HepG2 (cell line): ENCODE results near the gene AUP1. TPM values are rescaled to one million over a fixed set of nuclear protein-coding genes. Genes with fewer than 3 reads are reported as not detected.

ENCODE experiments used
- ATF7-NPFF ChIP-seq: sonication (generic); formaldehyde crosslinking; IDR thresholded peaks from 2 replicates; pipeline ENCODE4 v1.8.1; 2023; ENCODE audit warnings: mild to moderate bottlenecking, low read depth, missing genetic modification reagents, moderate library complexity
- CHD4 ChIP-seq: fragments of 200-600 bp; sonication (generic); IDR thresholded peaks from 2 replicates; pipeline ENCODE4 v1.7.0; 2017; ENCODE audit warnings: mild to moderate bottlenecking, low read length, borderline replicate concordance
- FOXC1 ChIP-seq: sonication (generic); formaldehyde crosslinking; IDR thresholded peaks from 2 replicates; pipeline ENCODE4 v1.8.0; 2022; ENCODE audit warnings: mild to moderate bottlenecking, missing genetic modification reagents, borderline replicate concordance
- MED8 ChIP-seq: sonication (generic); formaldehyde crosslinking; IDR thresholded peaks from 2 replicates; pipeline ENCODE4 v1.8.1; 2023; ENCODE audit warnings: mild to moderate bottlenecking, missing genetic modification reagents; ENCODE audit not compliant: insufficient replicate concordance
- PREB ChIP-seq: sonication (generic); formaldehyde crosslinking; IDR thresholded peaks from 2 replicates; pipeline ENCODE4 v1.4.0; 2020; ENCODE audit warnings: missing genetic modification reagents
- SETDB1 ChIP-seq: sonication (generic); formaldehyde crosslinking; IDR thresholded peaks from 2 replicates; pipeline ENCODE4 v1.5.1; 2020; ENCODE audit warnings: missing genetic modification reagents, mild to moderate bottlenecking, borderline replicate concordance
- SKI ChIP-seq: fragments of 450-650 bp; IDR thresholded peaks from one replicate; pipeline ENCODE4 v1.6.1; 2018; ENCODE audit warnings: mild to moderate bottlenecking; ENCODE audit not compliant: partially characterized antibody
- SNAI1 ChIP-seq: sonication (generic); formaldehyde crosslinking; IDR thresholded peaks from 2 replicates; pipeline ENCODE4 v1.5.0; 2020; ENCODE audit warnings: mild to moderate bottlenecking, missing genetic modification reagents, borderline replicate concordance
- STAT5B ChIP-seq: sonication (generic); formaldehyde crosslinking; IDR thresholded peaks from 2 replicates; pipeline ENCODE4 v1.4.0; 2020; ENCODE audit warnings: missing genetic modification reagents
- TGIF2 ChIP-seq: IDR thresholded peaks from 2 replicates; pipeline ENCODE4 v1.6.1; 2016; ENCODE audit warnings: control low read depth, missing compliant biosample characterization
- ZBTB4 ChIP-seq: sonication (generic); formaldehyde crosslinking; IDR thresholded peaks from 2 replicates; pipeline ENCODE4 v1.4.0; 2020; ENCODE audit warnings: missing genetic modification reagents, mild to moderate bottlenecking, borderline replicate concordance
- ZBTB46 ChIP-seq: sonication (generic); formaldehyde crosslinking; IDR thresholded peaks from 2 replicates; pipeline ENCODE4 v1.4.0; 2020; ENCODE audit warnings: mild to moderate bottlenecking, missing genetic modification reagents, borderline replicate concordance
- ZNF276 ChIP-seq: sonication (generic); formaldehyde crosslinking; IDR thresholded peaks from 2 replicates; pipeline ENCODE4 v1.4.0; 2020; ENCODE audit warnings: mild to moderate bottlenecking, low read depth, missing genetic modification reagents
- ZNF616 ChIP-seq: sonication (generic); formaldehyde crosslinking; IDR thresholded peaks from 2 replicates; pipeline ENCODE4 v1.5.0; 2020; ENCODE audit warnings: low read depth, mild to moderate bottlenecking, missing genetic modification reagents
- ZNF878 ChIP-seq: sonication (generic); formaldehyde crosslinking; IDR thresholded peaks from 2 replicates; pipeline ENCODE4 v1.8.1; 2023; ENCODE audit warnings: mild to moderate bottlenecking, missing genetic modification reagents, moderate library complexity
- polyA plus RNA-seq, 8 experiments: library from polyadenylated mRNA; depleted of rRNA in 3 of 8; stranded (reverse) in 7 of 8; unstranded in 1 of 8; fragments of >200 nt; fragmentation: Illumina TruSeq in 4 of 8; extraction: Trizol in 4 of 8; gene quantifications; 2 replicates each; pipeline versions ENCODE4 v1.2.1 to v1.2.3, GENCODE V29; 2011 to 2016; ENCODE audit warnings: low read depth in 4 of 8, missing spikeins in 1 of 8, mixed read lengths in 1 of 8; ENCODE audit not compliant: insufficient read depth in 1 of 8
- total RNA-seq, 5 experiments: library from RNA; depleted of rRNA; stranded (reverse); fragments of >200 nt; fragmentation: Illumina TruSeq; extraction: Trizol; gene quantifications; 2 replicates each; pipeline ENCODE4 v1.2.3, GENCODE V29; 2016; ENCODE audit warnings: low read depth in 1 of 5
- TF ChIP-seq, protein P1 (sequence below), 2 experiments: fragments of 450-650 bp in 1 of 2; sonication (generic) in 1 of 2; formaldehyde crosslinking; IDR thresholded peaks; 2 replicates each; pipeline versions ENCODE4 v1.5.0 to v1.8.0; 2020 to 2022; ENCODE audit warnings: mild to moderate bottlenecking in 1 of 2, missing genetic modification reagents in 1 of 2
- TF ChIP-seq, protein P2 (sequence below): IDR thresholded peaks from 2 replicates; pipeline ENCODE4 v1.6.1; 2016; ENCODE audit warnings: mild to moderate bottlenecking

Gene AUP1
- total and polyA plus RNA-seq, 2 of the 13 experiments (the other 11 are each of a cell fraction or from before 2014, with no cell fraction given) = 174 to 267 TPM

- TF ChIP-seq ZNF878 (CRISPR knock-in tag) (no peak), FOXC1 (no peak; the same call in 1 of the 2 replicates), STAT5B (CRISPR knock-in tag) (no peak), MED8 (CRISPR knock-in tag) (peak; percentile 22), ZNF616 (CRISPR knock-in tag) (no peak), ZBTB46 (0 out of 2 replicates have a peak, but pooled peaks have one; percentile 60), SKI (peak; percentile 74), ATF7-NPFF (CRISPR knock-in tag) (no peak), SETDB1 (CRISPR knock-in tag) (no peak), PREB (no peak), SNAI1 (CRISPR knock-in tag) (peak; percentile 26; the same call in 1 of the 2 replicates), ZBTB4 (CRISPR knock-in tag) (no peak), CHD4 (peak; percentile 87), ZNF276 (CRISPR knock-in tag) (peak; percentile 49; the same call in 1 of the 2 replicates), TGIF2 (CRISPR knock-in tag) (peak; percentile 55; the same call in 1 of the 2 replicates)
- TF ChIP-seq, protein P1, sequence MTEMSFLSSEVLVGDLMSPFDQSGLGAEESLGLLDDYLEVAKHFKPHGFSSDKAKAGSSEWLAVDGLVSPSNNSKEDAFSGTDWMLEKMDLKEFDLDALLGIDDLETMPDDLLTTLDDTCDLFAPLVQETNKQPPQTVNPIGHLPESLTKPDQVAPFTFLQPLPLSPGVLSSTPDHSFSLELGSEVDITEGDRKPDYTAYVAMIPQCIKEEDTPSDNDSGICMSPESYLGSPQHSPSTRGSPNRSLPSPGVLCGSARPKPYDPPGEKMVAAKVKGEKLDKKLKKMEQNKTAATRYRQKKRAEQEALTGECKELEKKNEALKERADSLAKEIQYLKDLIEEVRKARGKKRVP (CRISPR knock-in tag; IDR thresholded peaks at IDR 0.05) = peak in 1 of 2 experiments; percentile 68; a peak in 1 of 4 replicates
- TF ChIP-seq, protein P2, sequence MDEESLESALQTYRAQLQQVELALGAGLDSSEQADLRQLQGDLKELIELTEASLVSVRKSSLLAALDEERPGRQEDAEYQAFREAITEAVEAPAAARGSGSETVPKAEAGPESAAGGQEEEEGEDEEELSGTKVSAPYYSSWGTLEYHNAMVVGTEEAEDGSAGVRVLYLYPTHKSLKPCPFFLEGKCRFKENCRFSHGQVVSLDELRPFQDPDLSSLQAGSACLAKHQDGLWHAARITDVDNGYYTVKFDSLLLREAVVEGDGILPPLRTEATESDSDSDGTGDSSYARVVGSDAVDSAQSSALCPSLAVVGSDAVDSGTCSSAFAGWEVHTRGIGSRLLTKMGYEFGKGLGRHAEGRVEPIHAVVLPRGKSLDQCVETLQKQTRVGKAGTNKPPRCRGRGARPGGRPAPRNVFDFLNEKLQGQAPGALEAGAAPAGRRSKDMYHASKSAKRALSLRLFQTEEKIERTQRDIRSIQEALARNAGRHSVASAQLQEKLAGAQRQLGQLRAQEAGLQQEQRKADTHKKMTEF (CRISPR knock-in tag) = 0 out of 2 replicates have a peak, but pooled peaks have one; percentile 28
Measured at GRCh38 chr2:74496997-74497776, 32.3 kb downstream of the AUP1 start (continued).
